NCI-H69 (cell line): Measurements from ENCODE around the gene LYPD4.
"Not testable (repeated sequence)": the region's sequence is repeated elsewhere in the genome, so short reads cannot be mapped to it uniquely, and the experiment has no call there.

Source experiments
- DNase-seq: peaks from one replicate; lab custom pipeline; 2025; lab: John Stamatoyannopoulos, UW

Gene LYPD4

DNA sequence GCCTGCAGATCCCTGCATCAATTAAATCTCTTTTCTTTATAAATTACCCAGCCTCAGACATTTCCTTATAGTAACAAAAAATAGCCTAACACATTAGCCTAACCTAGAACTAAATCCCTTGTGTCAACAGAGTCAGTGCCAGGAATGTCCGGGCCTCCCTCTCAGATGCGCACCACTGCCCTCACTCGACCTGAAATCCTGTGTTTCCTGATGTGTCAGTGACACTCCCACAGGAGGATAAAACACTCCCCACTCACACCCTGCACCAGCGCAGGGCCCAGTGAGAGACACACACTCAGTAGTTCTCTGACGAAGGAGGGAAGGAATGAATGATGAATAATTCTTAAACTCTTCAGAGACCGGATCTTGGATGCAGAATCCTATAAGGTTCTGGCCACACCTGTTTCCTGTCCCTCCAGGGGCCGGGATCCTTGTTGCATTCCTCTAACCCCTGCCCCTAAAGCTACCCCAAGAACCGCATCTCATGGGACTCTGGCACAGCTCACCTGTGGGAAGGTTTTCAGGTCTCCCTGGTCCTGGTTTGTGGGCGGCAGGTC is 45.0 kb downstream of the LYPD4 start:
- peak; percentile 19 for DNase-seq

DNA sequence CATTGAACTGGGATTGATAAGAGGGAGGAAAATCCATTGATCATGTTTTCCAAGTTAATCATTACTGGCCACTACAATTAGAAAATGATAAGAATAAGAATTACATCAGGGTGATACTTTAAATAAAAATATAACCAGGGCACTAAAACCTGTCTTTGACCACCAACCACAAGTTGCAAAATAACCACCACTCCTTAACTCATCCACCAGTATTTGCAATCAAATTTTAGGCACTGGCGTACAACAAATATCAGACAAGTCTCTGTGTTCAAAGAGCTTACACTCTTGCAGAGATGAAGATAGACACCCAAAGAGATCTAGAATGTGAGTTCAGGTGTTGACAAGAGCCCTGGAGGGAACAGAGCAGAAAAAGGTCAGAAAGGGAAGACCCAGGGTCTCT is 47.6 kb downstream of the LYPD4 start:
- DNase-seq: no peak

DNA sequence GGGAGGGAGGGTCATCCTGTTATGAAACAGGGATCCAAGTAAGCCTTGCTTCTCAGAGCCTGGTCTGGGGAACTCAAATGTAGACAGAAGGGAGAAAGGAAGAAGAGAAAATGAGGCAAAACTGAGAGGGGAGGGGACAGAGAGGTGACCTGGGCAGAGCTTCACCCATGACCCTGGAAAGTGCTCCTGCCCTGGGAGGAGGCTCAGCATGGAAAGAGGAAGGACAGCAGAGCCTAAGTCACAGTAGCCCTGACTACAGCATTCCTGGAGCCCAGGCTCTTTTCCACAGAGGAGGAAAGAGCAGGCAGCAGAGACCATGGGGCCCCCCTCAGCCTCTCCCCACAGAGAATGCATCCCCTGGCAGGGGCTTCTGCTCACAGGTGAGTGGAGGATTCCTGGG is 48.1 kb downstream of the LYPD4 start, which contains the start of gene CEACAM3:
Gene CEACAM3, plus strand, starts transcription at position 226 of the 400 bp plus-strand sequence. Its CDS starts 91 bp downstream, at position 317.
- DNase-seq: no peak

DNA sequence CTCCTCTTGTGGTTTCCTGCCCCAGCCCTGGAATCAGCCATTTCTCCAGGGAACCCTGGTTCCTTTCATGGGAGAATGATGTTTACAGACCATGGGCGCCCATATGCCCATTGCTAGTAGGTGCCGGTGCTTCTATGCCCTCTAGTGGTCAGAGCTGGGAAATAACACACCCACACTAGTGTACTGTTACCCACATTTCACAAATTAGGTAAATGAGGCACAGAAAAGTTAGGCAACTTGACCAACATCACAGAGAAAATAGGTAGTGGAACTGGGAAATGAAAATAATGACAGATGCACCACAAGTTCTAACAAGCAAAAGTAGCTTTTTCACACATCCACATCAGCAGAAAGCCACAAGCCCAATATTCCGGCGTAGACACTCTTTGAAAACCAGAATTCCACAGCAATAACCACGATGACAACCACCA is 49.4 kb downstream of the LYPD4 start:
- peak; percentile 95 for DNase-seq

DNA sequence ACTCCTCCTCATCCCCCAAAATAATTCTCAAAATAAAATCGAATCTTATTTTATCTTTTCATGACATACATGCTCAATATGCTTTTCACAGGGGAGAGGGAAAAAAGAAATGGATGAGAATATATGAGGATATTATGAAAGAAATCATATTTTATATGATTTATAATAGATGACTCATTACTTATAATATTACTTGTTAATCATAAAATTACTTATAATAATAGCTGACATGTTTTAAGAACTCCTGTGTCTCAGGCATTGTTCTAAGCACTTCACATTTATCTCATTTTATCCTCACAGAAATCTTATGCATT is 51.1 kb downstream of the LYPD4 start:
- no peak for DNase-seq

DNA sequence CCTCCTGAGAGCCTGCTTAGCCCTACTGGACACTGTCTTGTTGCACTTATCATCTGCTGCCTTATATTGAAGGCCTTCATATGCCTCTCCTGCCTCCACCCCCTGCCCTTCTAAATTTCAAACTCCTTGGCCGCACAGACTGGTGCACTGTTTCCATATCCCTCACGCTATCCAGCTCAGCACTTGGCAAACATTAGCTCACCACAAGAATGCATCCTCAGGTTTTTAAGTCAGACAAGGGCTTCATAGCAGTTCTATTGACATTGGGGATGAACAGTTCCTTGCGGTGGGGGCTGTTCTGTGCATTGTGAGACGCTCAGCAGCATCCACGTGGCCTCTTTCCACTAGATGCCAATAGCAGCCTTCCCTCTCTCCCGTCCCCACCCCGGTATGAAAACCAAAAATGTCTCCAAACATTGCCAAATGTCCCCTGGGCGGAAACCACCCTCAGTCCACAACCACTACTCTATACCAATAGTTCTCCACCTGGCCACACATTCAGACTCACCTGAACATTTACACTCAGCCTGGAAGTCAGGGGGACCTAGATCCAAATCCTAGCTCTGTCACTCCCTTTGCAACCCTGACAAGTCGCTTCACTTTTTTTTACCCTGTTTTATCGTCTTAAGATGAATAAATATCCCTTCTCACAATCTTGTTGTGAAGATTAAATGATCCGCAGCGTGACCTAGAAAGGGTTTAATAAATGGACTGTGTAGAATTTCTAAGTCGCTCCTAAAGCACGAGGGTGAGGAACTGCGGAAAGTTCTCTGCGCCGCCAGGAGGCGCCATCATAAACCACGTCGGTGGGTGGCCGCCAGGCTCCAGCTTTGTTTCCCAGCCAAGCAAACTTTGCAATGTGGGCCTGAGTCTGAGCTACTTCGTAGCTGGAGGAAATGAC is 51.7 kb downstream of the LYPD4 start:
- no peak for DNase-seq

DNA sequence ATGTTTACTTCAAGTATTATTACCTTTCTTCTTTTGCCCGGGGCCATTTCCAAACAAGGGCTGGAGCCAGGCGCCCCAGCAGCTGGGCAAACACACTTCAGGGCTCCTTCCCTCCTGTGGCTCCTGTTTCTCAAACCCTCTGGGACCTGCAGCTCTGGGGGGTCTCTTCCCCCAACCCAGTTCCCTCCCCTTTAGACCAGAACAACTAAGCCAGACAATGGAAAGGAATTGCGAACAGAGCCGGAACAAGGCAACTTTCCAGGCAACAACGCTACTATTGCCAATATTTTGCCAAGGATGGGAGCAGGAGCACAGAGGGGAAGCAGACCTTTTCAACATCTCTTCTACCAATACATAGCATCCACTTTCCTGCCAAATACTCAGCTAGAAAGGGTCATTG is 55.4 kb downstream of the LYPD4 start:
- DNase-seq: peak; percentile 91

DNA sequence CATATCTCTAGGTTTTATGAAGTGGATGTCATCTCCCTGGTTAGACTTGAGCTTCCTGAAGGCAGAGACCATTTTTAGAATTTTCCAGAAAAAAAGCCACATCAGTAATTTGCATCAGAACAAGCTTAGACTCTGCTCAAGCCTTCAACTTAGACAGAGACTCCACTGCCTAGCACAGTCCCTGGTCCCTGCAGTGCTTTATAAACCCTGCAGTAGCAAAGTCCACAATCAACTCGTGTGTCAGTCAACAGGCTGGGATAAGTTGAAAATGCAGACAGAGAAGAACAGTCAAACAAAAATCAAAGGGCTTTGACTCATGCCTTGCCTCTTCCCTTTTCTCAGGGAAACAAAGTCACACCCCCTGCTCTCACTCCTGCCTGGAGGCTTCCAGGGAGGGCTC is 56.0 kb downstream of the LYPD4 start:
- not testable (repeated sequence) for DNase-seq
